C4-2B (cell line): ENCODE results near the gene SIN3B.

Experiments
- CTCF ChIP-seq: fragments of 450-650 bp; conservative IDR thresholded peaks from 2 replicates; pipeline ENCODE4 v1.5.1; 2017; ENCODE audit warnings: mild to moderate bottlenecking
- ZFX ChIP-seq: fragments of 450-650 bp; IDR thresholded peaks from 2 replicates; pipeline ENCODE4 v1.6.1; 2017

- no peak for TF ChIP-seq ZFX
- no peak for TF ChIP-seq CTCF
Observed at GRCh38 chr19:16856091-16856490, 26.9 kb downstream of the SIN3B start.
